ENCODE data around the gene HSPA4L.

DNA sequence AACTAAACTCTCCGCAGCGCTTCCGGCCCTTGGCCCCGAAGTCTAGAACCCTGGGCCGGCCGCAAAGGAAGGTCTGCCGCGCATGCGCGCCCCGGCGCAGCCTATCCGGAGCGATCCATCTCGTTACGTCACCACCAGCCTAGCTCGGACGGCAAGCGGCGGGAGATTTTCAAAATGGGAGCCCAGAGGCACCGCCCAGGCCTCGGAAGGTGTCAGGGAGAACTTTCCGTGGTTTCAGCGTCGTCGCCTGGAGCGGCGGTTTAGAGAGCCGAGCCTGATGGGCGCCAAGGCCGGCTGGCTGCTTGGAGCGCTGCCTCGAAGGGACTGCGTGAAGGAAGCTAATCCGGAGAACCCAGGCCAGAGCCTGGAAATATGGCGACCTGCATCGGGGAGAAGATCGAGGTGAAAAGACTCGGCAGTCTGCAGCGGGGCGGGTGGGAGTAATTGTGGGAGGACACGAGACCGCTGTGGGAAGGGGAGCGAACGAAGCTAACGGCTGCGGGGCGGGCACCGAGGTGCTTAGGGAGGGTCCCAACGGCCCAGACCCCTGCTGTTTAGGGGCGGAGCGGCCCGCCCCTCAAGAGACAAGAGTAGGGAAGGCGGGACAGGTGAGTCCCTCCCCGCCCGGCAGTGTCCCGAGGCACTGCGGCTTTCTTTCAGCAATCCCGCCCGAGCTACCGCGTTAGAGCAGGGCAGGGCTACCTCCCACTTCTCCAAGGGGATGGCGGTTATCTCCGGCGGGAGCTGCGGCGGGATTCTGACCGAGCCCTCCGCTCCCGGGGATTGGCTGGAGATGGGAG lies 98.8 kb downstream of the HSPA4L start, which contains the start of gene PLK4:
- TF ChIP-seq, protein P1, sequence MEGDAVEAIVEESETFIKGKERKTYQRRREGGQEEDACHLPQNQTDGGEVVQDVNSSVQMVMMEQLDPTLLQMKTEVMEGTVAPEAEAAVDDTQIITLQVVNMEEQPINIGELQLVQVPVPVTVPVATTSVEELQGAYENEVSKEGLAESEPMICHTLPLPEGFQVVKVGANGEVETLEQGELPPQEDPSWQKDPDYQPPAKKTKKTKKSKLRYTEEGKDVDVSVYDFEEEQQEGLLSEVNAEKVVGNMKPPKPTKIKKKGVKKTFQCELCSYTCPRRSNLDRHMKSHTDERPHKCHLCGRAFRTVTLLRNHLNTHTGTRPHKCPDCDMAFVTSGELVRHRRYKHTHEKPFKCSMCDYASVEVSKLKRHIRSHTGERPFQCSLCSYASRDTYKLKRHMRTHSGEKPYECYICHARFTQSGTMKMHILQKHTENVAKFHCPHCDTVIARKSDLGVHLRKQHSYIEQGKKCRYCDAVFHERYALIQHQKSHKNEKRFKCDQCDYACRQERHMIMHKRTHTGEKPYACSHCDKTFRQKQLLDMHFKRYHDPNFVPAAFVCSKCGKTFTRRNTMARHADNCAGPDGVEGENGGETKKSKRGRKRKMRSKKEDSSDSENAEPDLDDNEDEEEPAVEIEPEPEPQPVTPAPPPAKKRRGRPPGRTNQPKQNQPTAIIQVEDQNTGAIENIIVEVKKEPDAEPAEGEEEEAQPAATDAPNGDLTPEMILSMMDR (IDR thresholded peaks at IDR 0.05): no peak
- TF ChIP-seq EZH2 (IDR thresholded peaks at IDR 0.05; ENCODE audit: borderline replicate concordance, insufficient read depth, low read depth, low read length, poor library complexity, severe bottlenecking): no peak
